HG03378 (cell line): ENCODE data around the gene SMPDL3A.

ENCODE experiments used
- ATAC-seq: cut with Tn5 transposase; IDR thresholded peaks from one replicate; pipeline ENCODE4 v1.9.1; 2021; ENCODE audit warnings: mild to moderate bottlenecking, moderate library complexity; ENCODE audit not compliant: unreplicated experiment

Gene SMPDL3A

GRCh38 chr6:122772724-122773415 is 16.2 kb upstream of the SMPDL3A start:
- ATAC-seq = no peak

- no peak for ATAC-seq
Observed at GRCh38 chr6:122775975-122776374, 13.1 kb upstream of the SMPDL3A start.

- ATAC-seq = no peak
Observed at GRCh38 chr6:122778302-122778701, 10.8 kb upstream of the SMPDL3A start.

GRCh38 chr6:122778985-122779661 is 9.9 kb upstream of the SMPDL3A start:
- ATAC-seq = no peak

- ATAC-seq = no peak
Observed at GRCh38 chr6:122779667-122780066, 9.4 kb upstream of the SMPDL3A start, which contains the start of gene FABP7. TSS of gene FABP7 (plus strand) at chr6:122779716. CDS start at chr6:122779795, 79 bp downstream.

GRCh38 chr6:122780114-122780513 is 8.9 kb upstream of the SMPDL3A start:
- ATAC-seq = no peak

GRCh38 chr6:122781716-122782115 is 7.3 kb upstream of the SMPDL3A start:
- no peak for ATAC-seq

GRCh38 chr6:122783401-122783800 is 5.7 kb upstream of the SMPDL3A start:
- ATAC-seq = no peak

- no peak for ATAC-seq
Observed at GRCh38 chr6:122785891-122786290, 3.2 kb upstream of the SMPDL3A start.

GRCh38 chr6:122787721-122788120 is 1.3 kb upstream of the SMPDL3A start:
- ATAC-seq = no peak

- ATAC-seq = no peak
Observed at GRCh38 chr6:122788208-122788607, 850 bp upstream of the SMPDL3A start.

- no peak for ATAC-seq
Observed at GRCh38 chr6:122788663-122789181, 336 bp upstream of the SMPDL3A start.

GRCh38 chr6:122790028-122790422 is 967 bp downstream of the SMPDL3A start:
- no peak for ATAC-seq

GRCh38 chr6:122790423-122791309 is 1.6 kb downstream of the SMPDL3A start:
- no peak for ATAC-seq

- ATAC-seq = no peak
Observed at GRCh38 chr6:122791310-122791679, 2.2 kb downstream of the SMPDL3A start.

- ATAC-seq = no peak
Observed at GRCh38 chr6:122792766-122793165, 3.7 kb downstream of the SMPDL3A start.

GRCh38 chr6:122797537-122797936 is 8.5 kb downstream of the SMPDL3A start:
- ATAC-seq = no peak

GRCh38 chr6:122798099-122798641 is 9.1 kb downstream of the SMPDL3A start:
- ATAC-seq = peak; percentile 94

- ATAC-seq = no peak
Observed at GRCh38 chr6:122799140-122799745, 10.2 kb downstream of the SMPDL3A start.

- ATAC-seq = no peak
Observed at GRCh38 chr6:122799916-122800686, 11.0 kb downstream of the SMPDL3A start.
